ENCODE measurements around the gene GRK4. TPM values are rescaled to one million over a fixed set of nuclear protein-coding genes. Genes with fewer than 3 reads are reported as not detected.

GRK4 gene
- total RNA-seq, 4 donors from 2014 or later: 1.0 to 9.4 (median 6.0) TPM; not detected in 1

DNA sequence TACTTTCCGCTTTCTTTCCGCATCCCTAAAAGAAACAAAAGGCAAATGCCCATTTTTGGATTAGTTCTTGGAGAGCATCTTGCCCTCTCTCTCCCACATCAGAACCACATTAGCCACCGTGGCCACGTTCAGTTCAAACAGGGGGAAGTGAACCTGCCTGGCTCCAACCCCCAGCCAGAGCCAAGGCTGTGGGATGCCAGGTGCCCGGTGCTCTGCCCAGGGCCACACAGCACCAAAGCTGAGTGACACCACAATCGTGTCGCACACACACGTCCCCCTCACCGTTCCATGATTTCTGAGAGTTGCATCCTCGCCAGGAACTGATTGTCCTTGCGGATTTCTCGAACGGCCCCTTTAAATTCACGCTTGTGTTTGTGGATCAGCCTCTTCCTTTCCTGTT lies 24.5 kb upstream of the GRK4 start:
- Histone ChIP-seq H3K9me3 (no peaks in the 10 kb centered on the region), H3K27ac (no peak overlapping the region), H3K27me3 (no peaks in the 10 kb centered on the region), H3K36me3 (no peaks in the 10 kb centered on the region), H3K4me1 (no peaks in the 10 kb centered on the region), H3K4me3 (no peak overlapping the region)
- TF ChIP-seq, protein P1, sequence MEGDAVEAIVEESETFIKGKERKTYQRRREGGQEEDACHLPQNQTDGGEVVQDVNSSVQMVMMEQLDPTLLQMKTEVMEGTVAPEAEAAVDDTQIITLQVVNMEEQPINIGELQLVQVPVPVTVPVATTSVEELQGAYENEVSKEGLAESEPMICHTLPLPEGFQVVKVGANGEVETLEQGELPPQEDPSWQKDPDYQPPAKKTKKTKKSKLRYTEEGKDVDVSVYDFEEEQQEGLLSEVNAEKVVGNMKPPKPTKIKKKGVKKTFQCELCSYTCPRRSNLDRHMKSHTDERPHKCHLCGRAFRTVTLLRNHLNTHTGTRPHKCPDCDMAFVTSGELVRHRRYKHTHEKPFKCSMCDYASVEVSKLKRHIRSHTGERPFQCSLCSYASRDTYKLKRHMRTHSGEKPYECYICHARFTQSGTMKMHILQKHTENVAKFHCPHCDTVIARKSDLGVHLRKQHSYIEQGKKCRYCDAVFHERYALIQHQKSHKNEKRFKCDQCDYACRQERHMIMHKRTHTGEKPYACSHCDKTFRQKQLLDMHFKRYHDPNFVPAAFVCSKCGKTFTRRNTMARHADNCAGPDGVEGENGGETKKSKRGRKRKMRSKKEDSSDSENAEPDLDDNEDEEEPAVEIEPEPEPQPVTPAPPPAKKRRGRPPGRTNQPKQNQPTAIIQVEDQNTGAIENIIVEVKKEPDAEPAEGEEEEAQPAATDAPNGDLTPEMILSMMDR (IDR thresholded peaks at IDR 0.05): no peak
- TF ChIP-seq POLR2A (IDR thresholded peaks at IDR 0.05): no peak
- intact Hi-C loops (cut with DNase I; ENCODE audit: low total_unique reads): no loop called here
- peak in 1 of 2 donors; percentile 8 for DNase-seq

DNA sequence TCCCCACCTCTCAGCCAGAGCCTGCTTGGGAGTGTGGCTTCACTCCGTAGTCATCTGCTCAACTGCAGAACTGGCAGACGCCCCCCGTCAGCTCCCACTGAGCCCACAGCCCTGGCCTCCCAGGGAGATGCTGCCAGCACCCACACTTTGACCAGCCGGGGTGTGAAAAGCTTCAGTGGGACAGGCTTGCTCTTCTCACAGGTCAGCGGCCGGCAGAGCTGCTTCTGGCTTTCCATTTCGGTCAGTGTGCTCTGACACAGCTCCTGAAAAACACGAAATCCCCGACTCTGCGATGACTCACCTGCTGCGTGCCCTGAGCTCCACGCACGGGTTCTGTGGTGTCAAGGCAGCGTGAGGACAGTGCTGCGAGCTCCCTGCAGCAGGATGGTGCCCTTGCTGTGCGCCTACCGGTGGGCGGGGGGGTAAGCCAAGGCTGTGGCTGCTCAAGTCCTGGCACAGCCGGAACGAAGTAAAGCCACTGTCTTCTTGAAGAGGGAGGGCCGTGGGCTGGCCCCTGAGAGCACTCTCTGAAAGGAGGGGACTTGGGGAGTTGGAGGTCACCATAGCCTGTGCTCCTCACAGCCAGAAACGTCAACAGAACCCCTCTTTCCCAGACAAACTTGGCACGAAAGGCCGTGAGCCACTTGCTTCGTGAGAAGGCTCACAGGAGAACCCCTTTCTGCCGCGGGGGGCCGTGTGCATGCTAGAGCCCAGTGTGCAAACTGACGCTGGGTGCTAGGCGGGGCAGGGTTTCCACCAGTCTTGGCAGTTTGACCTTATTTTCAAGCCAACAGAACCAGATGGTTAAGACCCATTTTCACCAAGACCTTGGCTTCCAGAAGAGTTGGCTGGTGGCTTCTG lies 23.8 kb upstream of the GRK4 start:
- Histone ChIP-seq H3K4me3 (no peak overlapping the region), H3K36me3 (no peaks in the 10 kb centered on the region), H3K27me3 (no peaks in the 10 kb centered on the region), H3K4me1 (no peaks in the 10 kb centered on the region), H3K9me3 (no peaks in the 10 kb centered on the region), H3K27ac (no peak overlapping the region)
- no peak for TF ChIP-seq POLR2A (IDR thresholded peaks at IDR 0.05)
- TF ChIP-seq, protein P1 (IDR thresholded peaks at IDR 0.05): no peak
- DNase-seq: peak in 1 of 2 donors; percentile 12
- intact Hi-C loops (cut with DNase I; ENCODE audit: low total_unique reads): loop anchor here (5.0 kb wide), 1 partner anchor 522 kb away; the partner anchor contains the start of genes CFAP99 and ZFYVE28

DNA sequence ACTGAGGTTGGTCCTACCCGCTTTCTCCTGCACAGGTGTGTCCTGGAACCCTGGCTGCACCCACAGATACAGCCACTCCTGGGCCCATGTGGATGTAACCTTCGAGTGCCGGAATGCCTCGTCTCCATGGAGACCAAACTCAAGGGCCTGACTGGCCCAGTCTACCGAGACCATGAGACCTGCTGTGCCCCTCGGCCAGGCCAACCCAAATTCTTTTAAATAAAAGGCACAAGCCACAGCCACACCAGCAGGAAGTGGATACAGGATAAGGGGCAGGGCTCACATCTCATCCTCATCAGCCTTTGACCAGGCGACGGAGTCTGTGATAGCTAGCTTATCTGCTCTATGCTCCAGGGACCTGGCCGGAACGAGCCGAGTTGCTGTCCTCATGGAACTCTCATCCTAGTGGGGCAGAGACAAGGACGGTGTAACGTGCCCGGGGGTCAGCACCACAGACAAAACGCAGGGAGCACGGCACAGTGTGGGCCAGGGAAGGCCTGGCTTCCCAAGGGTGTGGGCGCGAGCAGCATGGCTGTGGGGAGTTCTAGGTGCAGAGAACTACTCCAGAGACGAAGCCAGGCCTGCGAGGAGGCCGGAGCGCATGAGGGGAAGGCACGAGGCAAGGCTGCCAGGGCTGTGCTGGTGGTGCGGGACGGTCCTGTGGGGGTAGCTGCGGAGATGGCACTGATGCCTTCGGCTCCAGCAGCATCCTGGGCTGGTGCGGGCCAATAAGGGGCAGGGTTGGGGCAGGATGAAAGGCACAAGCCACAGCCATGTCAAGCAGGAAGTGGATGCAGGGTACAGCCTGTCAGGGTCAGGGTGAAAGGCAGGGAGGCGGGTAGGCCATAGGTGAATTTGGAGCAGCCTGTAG lies 22.9 kb upstream of the GRK4 start:
- Histone ChIP-seq H3K9me3 (no peaks in the 10 kb centered on the region), H3K27me3 (no peaks in the 10 kb centered on the region), H3K4me1 (no peaks in the 10 kb centered on the region), H3K27ac (no peak overlapping the region), H3K36me3 (no peaks in the 10 kb centered on the region), H3K4me3 (no peak overlapping the region)
- DNase-seq: no peak
- intact Hi-C loops (cut with DNase I; ENCODE audit: low total_unique reads): loop anchor here (5.0 kb wide), 1 partner anchor 523 kb away; the partner anchor contains the start of genes CFAP99 and ZFYVE28
- TF ChIP-seq, protein P1 (IDR thresholded peaks at IDR 0.05): no peak

DNA sequence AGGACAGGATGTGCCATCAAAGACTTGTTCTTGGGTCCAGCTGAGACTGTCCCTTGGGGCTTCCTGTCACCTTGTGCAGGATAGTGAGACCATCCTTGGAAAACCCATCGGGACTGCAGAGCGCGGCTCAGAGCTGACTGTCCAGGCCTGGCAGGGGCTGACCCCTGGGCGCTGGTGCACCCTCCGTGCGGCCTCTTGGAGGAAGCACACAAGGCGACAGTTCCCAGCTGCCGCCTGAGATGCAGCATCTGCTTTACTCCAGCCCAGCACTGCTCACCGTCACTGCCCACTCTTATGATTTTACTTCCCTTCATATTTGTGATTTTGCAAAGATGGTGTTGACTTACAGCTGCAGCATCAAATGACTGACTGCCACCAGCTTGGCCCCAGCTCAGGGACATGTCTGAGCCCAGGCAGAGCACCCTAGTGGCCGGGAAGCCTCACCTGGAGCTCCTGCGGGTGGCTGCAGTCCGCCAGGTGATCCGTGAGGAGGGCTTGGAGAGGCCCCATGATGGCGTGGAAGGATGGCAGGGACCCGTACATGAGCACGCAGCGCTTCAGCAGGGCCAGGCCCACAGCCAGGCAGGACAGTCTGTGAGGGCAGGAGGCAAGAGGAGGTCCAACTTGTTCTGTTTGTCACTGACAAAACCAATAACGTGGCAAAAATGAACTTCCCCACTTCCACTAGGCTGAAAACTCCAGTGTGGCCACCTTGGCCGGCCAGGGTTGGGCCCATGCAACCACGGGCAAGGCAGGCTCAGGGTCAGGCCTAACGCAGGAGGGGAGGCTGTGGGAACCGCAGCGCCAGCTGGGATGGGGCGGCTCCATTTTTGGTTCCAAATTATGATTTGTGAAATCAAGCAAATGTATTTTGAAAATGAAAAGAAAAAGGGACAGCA lies 22.0 kb upstream of the GRK4 start:
- Histone ChIP-seq H3K27me3 (no peaks in the 10 kb centered on the region), H3K27ac (no peak overlapping the region), H3K36me3 (no peaks in the 10 kb centered on the region), H3K4me3 (no peak overlapping the region), H3K9me3 (no peaks in the 10 kb centered on the region), H3K4me1 (no peaks in the 10 kb centered on the region)
- TF ChIP-seq POLR2A (IDR thresholded peaks at IDR 0.05): no peak
- TF ChIP-seq, protein P1 (IDR thresholded peaks at IDR 0.05): no peak
- intact Hi-C loops (cut with DNase I; ENCODE audit: low total_unique reads): loop anchor here (5.0 kb wide), 1 partner anchor 524 kb away; the partner anchor contains the start of genes CFAP99 and ZFYVE28
- DNase-seq: peak in 1 of 2 donors; percentile 11
